H9 (cell line): ENCODE measurements around the gene FMC1. TPM values are rescaled to one million over a fixed set of nuclear protein-coding genes. Genes with fewer than 3 reads are reported as not detected.
A peak's percentile ranks its signal among the peaks of the same experiment; 100 is the strongest.

Experiments used
- DNase-seq: peaks from one replicate; pipeline ENCODE4 v3.0.0-alpha.2; 2017
- H2AFZ ChIP-seq: one replicate; pipeline ENCODE4 v1.6.1; 2013; ENCODE audit warnings: mild to moderate bottlenecking, low read length, control low read depth, moderate library complexity
- H2AK5ac ChIP-seq: 2 replicates; pipeline ENCODE4 v1.6.1; 2013; ENCODE audit warnings: low read length, control low read depth, mixed read lengths; ENCODE audit not compliant: insufficient read length
- H2BK120ac ChIP-seq: one replicate; pipeline ENCODE4 v1.6.1; 2013; ENCODE audit warnings: low read depth, mild to moderate bottlenecking, low read length, control low read depth, inconsistent platforms; ENCODE audit not compliant: poor library complexity, severe bottlenecking
- H2BK12ac ChIP-seq: 2 replicates; pipeline ENCODE4 v1.6.1; 2013; ENCODE audit warnings: low read length, control low read depth, mixed read lengths, low read depth; ENCODE audit not compliant: insufficient read length
- H2BK15ac ChIP-seq: 2 replicates; pipeline ENCODE4 v1.6.1; 2013; ENCODE audit warnings: low read depth, low read length, control low read depth
- H2BK20ac ChIP-seq: one replicate; pipeline ENCODE4 v1.6.1; 2013; ENCODE audit warnings: low read depth, mild to moderate bottlenecking, low read length, control low read depth, inconsistent platforms; ENCODE audit not compliant: poor library complexity, severe bottlenecking
- H2BK5ac ChIP-seq: 2 replicates; pipeline ENCODE4 v1.6.1; 2013; ENCODE audit warnings: low read length, control low read depth, mixed read lengths; ENCODE audit not compliant: insufficient read length
- H3K14ac ChIP-seq: 2 replicates; pipeline ENCODE4 v1.6.1; 2013; ENCODE audit warnings: low read length, control low read depth; ENCODE audit not compliant: insufficient read depth
- H3K18ac ChIP-seq: 2 replicates; pipeline ENCODE4 v1.6.1; 2013; ENCODE audit warnings: low read depth, mild to moderate bottlenecking, mixed read lengths, low read length, control low read depth; ENCODE audit not compliant: insufficient read length
- H3K23ac ChIP-seq: 2 replicates; pipeline ENCODE4 v1.6.1; 2013; ENCODE audit warnings: low read length, control low read depth, mixed read lengths, low read depth; ENCODE audit not compliant: insufficient read length
- H3K23me2 ChIP-seq: 2 replicates; pipeline ENCODE4 v1.6.1; 2013; ENCODE audit warnings: low read depth, mild to moderate bottlenecking, mixed read lengths, low read length, control low read depth; ENCODE audit not compliant: insufficient read length, poor library complexity, severe bottlenecking
- H3K27ac ChIP-seq: 2 replicates; pipeline ENCODE4 v1.5.1; 2013; ENCODE audit warnings: low read length, control low read depth, mixed read lengths, low read depth; ENCODE audit not compliant: insufficient read length
- H3K27me3 ChIP-seq: 2 replicates; pipeline ENCODE4 v1.6.1; 2013; ENCODE audit warnings: low read length, control low read depth, inconsistent platforms; ENCODE audit not compliant: insufficient read depth
- H3K4ac ChIP-seq: 2 replicates; pipeline ENCODE4 v1.6.1; 2013; ENCODE audit warnings: low read depth, mild to moderate bottlenecking, control low read depth, inconsistent platforms, low read length, moderate library complexity
- H3K4me1 ChIP-seq: 2 replicates; pipeline ENCODE4 v1.6.1; 2013; ENCODE audit warnings: low read length, control low read depth, inconsistent platforms; ENCODE audit not compliant: insufficient read depth
- H3K4me2 ChIP-seq: 2 replicates; pipeline ENCODE4 v1.6.1; 2013; ENCODE audit warnings: low read length, control low read depth, mixed read lengths; ENCODE audit not compliant: insufficient read length, insufficient read depth
- H3K56ac ChIP-seq: 2 replicates; pipeline ENCODE4 v1.6.1; 2013; ENCODE audit warnings: low read depth, mild to moderate bottlenecking, mixed read lengths, low read length, control low read depth; ENCODE audit not compliant: insufficient read length
- H3K79me1 ChIP-seq: 2 replicates; pipeline ENCODE4 v1.6.1; 2013; ENCODE audit warnings: low read depth, mild to moderate bottlenecking, moderate library complexity, low read length, control low read depth, inconsistent platforms; ENCODE audit not compliant: insufficient read depth, poor library complexity, severe bottlenecking
- H3K79me2 ChIP-seq: 2 replicates; pipeline ENCODE4 v1.6.1; 2013; ENCODE audit warnings: low read length, control low read depth, inconsistent platforms; ENCODE audit not compliant: insufficient read depth
- H3K9ac ChIP-seq: 2 replicates; pipeline ENCODE4 v1.6.1; 2013; ENCODE audit warnings: low read length, control low read depth, mixed read lengths; ENCODE audit not compliant: insufficient read length; ENCODE audit errors: extremely low read depth
- H3K9me3 ChIP-seq: one replicate; pipeline ENCODE4 v1.6.1; 2013; ENCODE audit warnings: low read depth, low read length, inconsistent platforms; ENCODE audit not compliant: control insufficient read depth
- H3T11ph ChIP-seq: one replicate; pipeline ENCODE4 v1.6.1; 2013; ENCODE audit warnings: mild to moderate bottlenecking, low read length, control low read depth, inconsistent platforms
- H4K20me1 ChIP-seq: one replicate; pipeline ENCODE4 v1.6.1; 2013; ENCODE audit not compliant: control insufficient read depth, insufficient read length, insufficient read depth
- H4K5ac ChIP-seq: 2 replicates; pipeline ENCODE4 v1.6.1; 2013; ENCODE audit warnings: low read depth, mild to moderate bottlenecking, mixed read lengths, low read length, control low read depth; ENCODE audit not compliant: insufficient read length
- H4K8ac ChIP-seq: replicated peaks from 2 replicates; pipeline ENCODE4 v1.6.1; 2013; ENCODE audit warnings: low read length, control low read depth, mixed read lengths, low read depth; ENCODE audit not compliant: insufficient read length
- H4K91ac ChIP-seq: 2 replicates; pipeline ENCODE4 v1.6.1; 2013; ENCODE audit warnings: low read depth, mild to moderate bottlenecking, moderate library complexity, mixed read lengths, low read length, control low read depth; ENCODE audit not compliant: insufficient read length
- H3K27ac Mint-ChIP-seq, 3 experiments: 2 replicates in 2 of 3; 3 replicates in 1 of 3; pipeline ENCODE4 v1.8.0; 2020 to 2021; ENCODE audit warnings: mixed read lengths in 3 of 3, mild to moderate bottlenecking in 1 of 3, moderate library complexity in 1 of 3
- H3K27me3 Mint-ChIP-seq: 2 replicates; pipeline ENCODE4 v1.8.0; 2021; ENCODE audit warnings: low read depth, mild to moderate bottlenecking, moderate library complexity, mixed read lengths
- H3K36me3 Mint-ChIP-seq, 3 experiments: 2 replicates in 2 of 3; 3 replicates in 1 of 3; pipeline ENCODE4 v1.8.0; 2020 to 2021; ENCODE audit warnings: low read depth in 3 of 3, mixed read lengths in 3 of 3; ENCODE audit not compliant: insufficient read depth in 1 of 3
- H3K4me1 Mint-ChIP-seq, 2 experiments: 2 replicates each; pipeline ENCODE4 v1.8.0; 2020; ENCODE audit warnings: mixed read lengths in 2 of 2
- H3K4me3 Mint-ChIP-seq, 2 experiments: 2 replicates in 1 of 2; 3 replicates in 1 of 2; pipeline ENCODE4 v1.8.0; 2020 to 2021; ENCODE audit warnings: mild to moderate bottlenecking in 2 of 2, mixed read lengths in 2 of 2, moderate library complexity in 1 of 2
- H3K9me3 Mint-ChIP-seq, 2 experiments: 2 replicates in 1 of 2; 3 replicates in 1 of 2; pipeline ENCODE4 v1.8.0; 2020; ENCODE audit warnings: mild to moderate bottlenecking in 2 of 2, mixed read lengths in 2 of 2, moderate library complexity in 1 of 2
- CTCF ChIP-seq: fragments of 200-600 bp; sonication (generic); conservative IDR thresholded peaks from 3 replicates; pipeline ENCODE4 v1.8.0; 2021; ENCODE audit warnings: antibody characterized with exemption, mild to moderate bottlenecking
- WGBS: extraction: QIAGEN DNeasy Blood & Tissue Kit; methylation state at CpG from one replicate; pipeline ENCODE4 v1.1.7; 2013; ENCODE audit warnings: missing lambda C conversion rate, low lambda C conversion rate, mixed read lengths; ENCODE audit not compliant: insufficient read length; ENCODE audit errors: extremely low coverage; 5-methylcytosine and 5-hydroxymethylcytosine counted together
- total RNA-seq: library from RNA; stranded (reverse); gene quantifications from 2 replicates; pipeline ENCODE4 v1.2.1, GENCODE V29; 2021

The FMC1 gene
- total RNA-seq, 1 experiment from 2014 or later: 10.9 TPM

GRCh38 chr7:139365336-139365735 lies 24.2 kb downstream of the FMC1 start:
- no peak overlapping the region for H3K14ac ChIP-seq
- no peak overlapping the region for H2AK5ac ChIP-seq
- Mint-ChIP-seq H3K4me3 (no peak overlapping the region), H3K27ac (peak overlapping the region in 1 of 3 experiments; percentile 49; a peak in 1 of 7 replicates), H3K4me1 (peaks cover 35 to 42% of the 10 kb centered on the region in 2 experiments), H3K9me3 (no peaks in the 10 kb centered on the region), H3K27me3 (no peaks in the 10 kb centered on the region), H3K36me3 (peaks cover 0 to 29% (median 23%) of the 10 kb centered on the region in 3 experiments; a peak in 6 of 7 replicates)
- peaks cover 42% of the 10 kb centered on the region; the same call in 1 of the 2 replicates for H3K79me2 ChIP-seq
- H2AFZ ChIP-seq: no peak overlapping the region
- H4K5ac ChIP-seq: no peak overlapping the region
- no peaks in the 10 kb centered on the region for H3K79me1 ChIP-seq
- no peak overlapping the region for H3K27ac ChIP-seq
- H3T11ph ChIP-seq: no peak overlapping the region
- H3K4ac ChIP-seq: no peak overlapping the region
- no peak for TF ChIP-seq CTCF
- H2BK120ac ChIP-seq: no peak overlapping the region
- H2BK15ac ChIP-seq: no peak overlapping the region
- H2BK12ac ChIP-seq: no peak overlapping the region
- no peak for DNase-seq
- no peak overlapping the region for H3K23ac ChIP-seq
- no peaks in the 10 kb centered on the region for H3K23me2 ChIP-seq
- no CpG with 5 or more reads among the region's 2 CpGs for WGBS
- no peak overlapping the region for H3K18ac ChIP-seq
- H4K20me1 ChIP-seq: no peaks in the 10 kb centered on the region
- H4K91ac ChIP-seq: no peak overlapping the region
- H3K27me3 ChIP-seq: no peaks in the 10 kb centered on the region
- H4K8ac ChIP-seq: no peak overlapping the region
- no peak overlapping the region for H3K9ac ChIP-seq
- no peak overlapping the region for H2BK20ac ChIP-seq
- no peaks in the 10 kb centered on the region for H3K4me1 ChIP-seq
- H3K56ac ChIP-seq: no peak overlapping the region
- no peak overlapping the region for H3K4me2 ChIP-seq
- H3K9me3 ChIP-seq: no peaks in the 10 kb centered on the region
- H2BK5ac ChIP-seq: no peak overlapping the region
